GM23338 (cell line): ENCODE data around the gene SOWAHA. TPM values are rescaled to one million over a fixed set of nuclear protein-coding genes. Genes with fewer than 3 reads are reported as not detected.

Experiments
- ATAC-seq: fragments of 200-7000 bp; cut with Tn5 transposase; 3 replicates; pipeline ENCODE4 v1.9.1; 2020
- DNase-seq: peaks from one replicate; pipeline ENCODE4 v3.0.0-alpha.2; 2015; ENCODE audit warnings: low spot score
- H2AFZ ChIP-seq: fragments of 200-600 bp; sonication (generic); 2 replicates; pipeline ENCODE4 v1.8.0; 2016; ENCODE audit warnings: antibody characterized with exemption, mild to moderate bottlenecking, moderate library complexity
- H3F3A ChIP-seq: fragments of 200-600 bp; sonication (generic); replicated peaks from 2 replicates; pipeline ENCODE4 v1.8.0; 2017; ENCODE audit warnings: antibody characterized with exemption, mixed run types, low read depth
- H3K27ac ChIP-seq: fragments of 200-600 bp; sonication (generic); 2 replicates; pipeline ENCODE4 v1.6.1; 2016; ENCODE audit warnings: low read depth
- H3K27me3 ChIP-seq: fragments of 200-600 bp; sonication (generic); 2 replicates; pipeline ENCODE4 v1.8.0; 2016; ENCODE audit warnings: mild to moderate bottlenecking, mixed run types, moderate library complexity; ENCODE audit not compliant: insufficient read depth
- H3K36me3 ChIP-seq: fragments of 200-600 bp; sonication (generic); 2 replicates; pipeline ENCODE4 v1.8.0; 2016; ENCODE audit warnings: mild to moderate bottlenecking; ENCODE audit not compliant: insufficient read depth
- H3K4me1 ChIP-seq: fragments of 200-600 bp; sonication (generic); 2 replicates; pipeline ENCODE4 v1.8.0; 2016; ENCODE audit warnings: mild to moderate bottlenecking, moderate library complexity; ENCODE audit not compliant: insufficient read depth
- H3K4me2 ChIP-seq: fragments of 200-600 bp; sonication (generic); 2 replicates; pipeline ENCODE4 v1.7.1; 2017; ENCODE audit warnings: mixed run types
- H3K4me3 ChIP-seq: fragments of 200-600 bp; sonication (generic); 2 replicates; pipeline ENCODE4 v1.6.1; 2016; ENCODE audit warnings: mixed run types
- H3K79me2 ChIP-seq: fragments of 200-600 bp; sonication (generic); replicated peaks from 2 replicates; pipeline ENCODE4 v1.8.0; 2017; ENCODE audit warnings: mild to moderate bottlenecking; ENCODE audit not compliant: insufficient read depth
- H3K9me2 ChIP-seq: fragments of 200-600 bp; sonication (generic); 2 replicates; pipeline ENCODE4 v1.8.0; 2017; ENCODE audit not compliant: insufficient read depth
- H4K20me1 ChIP-seq: fragments of 200-600 bp; sonication (generic); replicated peaks from 2 replicates; pipeline ENCODE4 v1.8.0; 2017; ENCODE audit warnings: mild to moderate bottlenecking; ENCODE audit not compliant: insufficient read depth
- H3K27ac Mint-ChIP-seq: 2 replicates; pipeline ENCODE4 v1.8.0; 2020; ENCODE audit warnings: inconsistent platforms, mild to moderate bottlenecking, moderate library complexity, mixed read lengths
- H3K27me3 Mint-ChIP-seq: 3 replicates; pipeline ENCODE4 v1.8.0; 2022; ENCODE audit warnings: low read depth, mild to moderate bottlenecking, moderate library complexity, mixed read lengths, inconsistent platforms; ENCODE audit not compliant: insufficient read depth, poor library complexity
- H3K36me3 Mint-ChIP-seq: 3 replicates; pipeline ENCODE4 v1.8.0; 2021; ENCODE audit warnings: low read depth, mild to moderate bottlenecking, inconsistent platforms, moderate library complexity, mixed read lengths
- H3K4me1 Mint-ChIP-seq: 3 replicates; pipeline ENCODE4 v1.8.0; 2020; ENCODE audit warnings: mild to moderate bottlenecking, inconsistent platforms, mixed read lengths
- H3K4me3 Mint-ChIP-seq: 3 replicates; pipeline ENCODE4 v1.8.0; 2021; ENCODE audit warnings: moderate library complexity, mild to moderate bottlenecking, inconsistent platforms, mixed read lengths
- H3K9me3 Mint-ChIP-seq: 3 replicates; pipeline ENCODE4 v1.8.0; 2020; ENCODE audit warnings: moderate library complexity, mild to moderate bottlenecking, inconsistent platforms, mixed read lengths
- CREB1 ChIP-seq: fragments of 250-450 bp; sonication (Bioruptor Pico); IDR thresholded peaks from 2 replicates; pipeline ENCODE4 v1.5.0; 2020; ENCODE audit warnings: low read depth, mild to moderate bottlenecking, moderate library complexity
- EZH2 ChIP-seq: fragments of 200-600 bp; sonication (generic); IDR thresholded peaks from one replicate; pipeline ENCODE4 v1.8.0; 2017; ENCODE audit warnings: antibody characterized with exemption, mild to moderate bottlenecking, low read depth; ENCODE audit not compliant: unreplicated experiment
- EZH2phosphoT487 ChIP-seq: fragments of 200-600 bp; sonication (generic); IDR thresholded peaks from one replicate; pipeline ENCODE4 v1.8.1; 2018; ENCODE audit warnings: antibody characterized with exemption; ENCODE audit not compliant: unreplicated experiment
- JUNB ChIP-seq: IDR thresholded peaks from one replicate; pipeline ENCODE4 v1.6.1; 2016; ENCODE audit warnings: antibody characterized with exemption; ENCODE audit not compliant: unreplicated experiment
- NANOG ChIP-seq: IDR thresholded peaks from 2 replicates; pipeline ENCODE4 v1.6.1; 2016; ENCODE audit warnings: antibody characterized with exemption, borderline replicate concordance
- ZNF331 ChIP-seq: fragments of 250-450 bp; sonication (Bioruptor Pico); IDR thresholded peaks from 2 replicates; pipeline ENCODE4 v1.5.0; 2020; ENCODE audit warnings: low read depth, mild to moderate bottlenecking, moderate library complexity
- polyA plus RNA-seq: library from polyadenylated mRNA; unstranded; fragments of >200 nt; fragmentation: Nextera tagmentation; extraction: Ambion mirVana; gene quantifications from 2 replicates; pipeline ENCODE4 v1.2.1, GENCODE V29; 2016
- total RNA-seq: library from RNA; depleted of rRNA; stranded (reverse); fragments of >200 nt; shearing (Covaris generic); gene quantifications from 2 replicates; pipeline ENCODE4 v1.2.3, GENCODE V29; 2014
- TF ChIP-seq, protein P1 (sequence below): fragments of 250-450 bp; sonication (Bioruptor Pico); IDR thresholded peaks from 2 replicates; pipeline ENCODE4 v1.5.0; 2020; ENCODE audit warnings: mild to moderate bottlenecking, moderate library complexity

The SOWAHA gene
- total and polyA plus RNA-seq, 2 experiments from 2014 or later = 0.18 to 0.52 TPM

DNA sequence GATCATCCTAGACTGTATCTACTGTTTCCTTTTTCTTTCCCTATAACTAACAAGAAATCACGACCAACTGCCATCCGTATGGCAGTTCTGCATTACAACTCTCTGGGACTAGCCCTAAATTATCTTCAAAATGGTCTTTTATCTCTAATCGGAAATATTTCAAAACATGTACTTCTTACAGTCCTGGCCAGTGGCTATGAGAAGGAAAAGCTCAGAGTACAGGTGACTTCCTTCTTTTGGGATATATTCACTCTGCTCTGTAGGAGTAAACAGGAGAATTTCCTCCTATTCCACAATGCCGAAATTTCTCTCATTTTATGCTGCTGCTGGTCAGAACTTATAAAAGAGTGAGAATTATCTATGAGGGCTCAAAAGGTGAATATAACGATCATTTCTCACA, 34.2 kb upstream of the SOWAHA start:
- peaks cover 18% of the 10 kb centered on the region for H3K4me1 ChIP-seq
- no peaks in the 10 kb centered on the region for H3F3A ChIP-seq
- no peak for ATAC-seq
- H3K4me3 Mint-ChIP-seq = no peak overlapping the region
- no peak overlapping the region for H3K27ac ChIP-seq
- H3K27me3 ChIP-seq = peaks cover 70% of the 10 kb centered on the region
- no peaks in the 10 kb centered on the region; the same call in 1 of the 2 replicates for H3K79me2 ChIP-seq
- no peaks in the 10 kb centered on the region for H3K9me2 ChIP-seq
- DNase-seq = no peak
- TF ChIP-seq, protein P1, sequence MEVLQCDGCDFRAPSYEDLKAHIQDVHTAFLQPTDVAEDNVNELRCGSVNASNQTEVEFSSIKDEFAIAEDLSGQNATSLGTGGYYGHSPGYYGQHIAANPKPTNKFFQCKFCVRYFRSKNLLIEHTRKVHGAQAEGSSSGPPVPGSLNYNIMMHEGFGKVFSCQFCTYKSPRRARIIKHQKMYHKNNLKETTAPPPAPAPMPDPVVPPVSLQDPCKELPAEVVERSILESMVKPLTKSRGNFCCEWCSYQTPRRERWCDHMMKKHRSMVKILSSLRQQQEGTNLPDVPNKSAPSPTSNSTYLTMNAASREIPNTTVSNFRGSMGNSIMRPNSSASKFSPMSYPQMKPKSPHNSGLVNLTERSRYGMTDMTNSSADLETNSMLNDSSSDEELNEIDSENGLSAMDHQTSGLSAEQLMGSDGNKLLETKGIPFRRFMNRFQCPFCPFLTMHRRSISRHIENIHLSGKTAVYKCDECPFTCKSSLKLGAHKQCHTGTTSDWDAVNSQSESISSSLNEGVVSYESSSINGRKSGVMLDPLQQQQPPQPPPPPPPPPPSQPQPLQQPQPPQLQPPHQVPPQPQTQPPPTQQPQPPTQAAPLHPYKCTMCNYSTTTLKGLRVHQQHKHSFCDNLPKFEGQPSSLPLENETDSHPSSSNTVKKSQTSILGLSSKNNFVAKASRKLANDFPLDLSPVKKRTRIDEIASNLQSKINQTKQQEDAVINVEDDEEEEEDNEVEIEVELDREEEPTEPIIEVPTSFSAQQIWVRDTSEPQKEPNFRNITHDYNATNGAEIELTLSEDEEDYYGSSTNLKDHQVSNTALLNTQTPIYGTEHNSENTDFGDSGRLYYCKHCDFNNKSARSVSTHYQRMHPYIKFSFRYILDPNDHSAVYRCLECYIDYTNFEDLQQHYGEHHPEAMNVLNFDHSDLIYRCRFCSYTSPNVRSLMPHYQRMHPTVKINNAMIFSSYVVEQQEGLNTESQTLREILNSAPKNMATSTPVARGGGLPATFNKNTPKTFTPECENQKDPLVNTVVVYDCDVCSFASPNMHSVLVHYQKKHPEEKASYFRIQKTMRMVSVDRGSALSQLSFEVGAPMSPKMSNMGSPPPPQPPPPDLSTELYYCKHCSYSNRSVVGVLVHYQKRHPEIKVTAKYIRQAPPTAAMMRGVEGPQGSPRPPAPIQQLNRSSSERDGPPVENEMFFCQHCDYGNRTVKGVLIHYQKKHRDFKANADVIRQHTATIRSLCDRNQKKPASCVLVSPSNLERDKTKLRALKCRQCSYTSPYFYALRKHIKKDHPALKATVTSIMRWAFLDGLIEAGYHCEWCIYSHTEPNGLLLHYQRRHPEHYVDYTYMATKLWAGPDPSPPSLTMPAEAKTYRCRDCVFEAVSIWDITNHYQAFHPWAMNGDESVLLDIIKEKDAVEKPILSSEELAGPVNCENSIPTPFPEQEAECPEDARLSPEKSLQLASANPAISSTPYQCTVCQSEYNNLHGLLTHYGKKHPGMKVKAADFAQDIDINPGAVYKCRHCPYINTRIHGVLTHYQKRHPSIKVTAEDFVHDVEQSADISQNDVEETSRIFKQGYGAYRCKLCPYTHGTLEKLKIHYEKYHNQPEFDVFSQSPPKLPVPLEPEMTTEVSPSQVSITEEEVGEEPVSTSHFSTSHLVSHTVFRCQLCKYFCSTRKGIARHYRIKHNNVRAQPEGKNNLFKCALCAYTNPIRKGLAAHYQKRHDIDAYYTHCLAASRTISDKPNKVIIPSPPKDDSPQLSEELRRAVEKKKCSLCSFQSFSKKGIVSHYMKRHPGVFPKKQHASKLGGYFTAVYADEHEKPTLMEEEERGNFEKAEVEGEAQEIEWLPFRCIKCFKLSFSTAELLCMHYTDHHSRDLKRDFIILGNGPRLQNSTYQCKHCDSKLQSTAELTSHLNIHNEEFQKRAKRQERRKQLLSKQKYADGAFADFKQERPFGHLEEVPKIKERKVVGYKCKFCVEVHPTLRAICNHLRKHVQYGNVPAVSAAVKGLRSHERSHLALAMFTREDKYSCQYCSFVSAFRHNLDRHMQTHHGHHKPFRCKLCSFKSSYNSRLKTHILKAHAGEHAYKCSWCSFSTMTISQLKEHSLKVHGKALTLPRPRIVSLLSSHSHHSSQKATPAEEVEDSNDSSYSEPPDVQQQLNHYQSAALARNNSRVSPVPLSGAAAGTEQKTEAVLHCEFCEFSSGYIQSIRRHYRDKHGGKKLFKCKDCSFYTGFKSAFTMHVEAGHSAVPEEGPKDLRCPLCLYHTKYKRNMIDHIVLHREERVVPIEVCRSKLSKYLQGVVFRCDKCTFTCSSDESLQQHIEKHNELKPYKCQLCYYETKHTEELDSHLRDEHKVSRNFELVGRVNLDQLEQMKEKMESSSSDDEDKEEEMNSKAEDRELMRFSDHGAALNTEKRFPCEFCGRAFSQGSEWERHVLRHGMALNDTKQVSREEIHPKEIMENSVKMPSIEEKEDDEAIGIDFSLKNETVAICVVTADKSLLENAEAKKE (CRISPR knock-in tag) = no peak
- TF ChIP-seq EZH2 = no peak
- H3K27me3 Mint-ChIP-seq = peaks cover 25% of the 10 kb centered on the region
- H2AFZ ChIP-seq = no peak overlapping the region
- H3K4me1 Mint-ChIP-seq = peaks cover 24% of the 10 kb centered on the region
- no peaks in the 10 kb centered on the region for H3K36me3 ChIP-seq
- H3K4me3 ChIP-seq = no peak overlapping the region
- H4K20me1 ChIP-seq = 0 out of 2 replicates have a peak, but pooled peaks cover 4% of the 10 kb centered on the region
- H3K36me3 Mint-ChIP-seq = no peaks in the 10 kb centered on the region
- H3K27ac Mint-ChIP-seq = no peak overlapping the region
- no peak overlapping the region for H3K4me2 ChIP-seq
- no peaks in the 10 kb centered on the region for H3K9me3 Mint-ChIP-seq

DNA sequence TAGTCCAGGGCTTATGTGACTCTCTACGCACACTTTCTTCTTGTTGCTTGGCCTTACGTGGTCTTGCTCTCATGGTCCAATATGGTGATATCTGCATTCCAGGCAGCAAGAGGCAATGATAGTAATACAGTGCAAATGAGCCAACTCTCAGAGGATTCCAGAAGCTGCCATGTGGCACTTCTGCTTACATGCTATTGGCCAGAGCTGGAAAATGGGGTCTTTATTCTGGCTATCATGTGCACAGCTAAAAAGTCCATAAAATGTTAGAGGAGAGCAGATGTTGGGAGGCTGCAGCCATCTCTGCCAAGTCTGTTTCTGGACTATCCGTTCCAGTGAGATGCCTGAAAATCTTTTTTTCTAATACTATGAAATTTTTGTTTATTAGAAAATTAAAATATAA, 33.1 kb upstream of the SOWAHA start:
- H3K27me3 ChIP-seq = peaks cover 70% of the 10 kb centered on the region
- no peak overlapping the region for H3K4me3 Mint-ChIP-seq
- no peak overlapping the region for H3K4me2 ChIP-seq
- no peak overlapping the region for H2AFZ ChIP-seq
- H3K27ac Mint-ChIP-seq = no peak overlapping the region
- H4K20me1 ChIP-seq = 0 out of 2 replicates have a peak, but pooled peaks cover 4% of the 10 kb centered on the region
- H3K4me3 ChIP-seq = no peak overlapping the region
- H3K9me3 Mint-ChIP-seq = no peaks in the 10 kb centered on the region
- H3K36me3 Mint-ChIP-seq = no peaks in the 10 kb centered on the region
- peaks cover 23% of the 10 kb centered on the region for H3K27me3 Mint-ChIP-seq
- H3F3A ChIP-seq = no peaks in the 10 kb centered on the region
- no peaks in the 10 kb centered on the region; the same call in 1 of the 2 replicates for H3K79me2 ChIP-seq
- ATAC-seq = no peak
- H3K9me2 ChIP-seq = no peaks in the 10 kb centered on the region
- H3K4me1 ChIP-seq = peaks cover 18% of the 10 kb centered on the region
- no peak overlapping the region for H3K27ac ChIP-seq
- no peak for DNase-seq
- H3K36me3 ChIP-seq = no peaks in the 10 kb centered on the region
- peaks cover 24% of the 10 kb centered on the region for H3K4me1 Mint-ChIP-seq
- TF ChIP-seq JUNB (no peak), EZH2phosphoT487 (no peak), NANOG (no peak), CREB1 (CRISPR knock-in tag) (no peak), ZNF331 (CRISPR knock-in tag) (no peak)
- TF ChIP-seq, protein P1 (CRISPR knock-in tag) = no peak
